ENCODE measurements around the gene TNFRSF4.

Gene TNFRSF4

GRCh38 chr1:1222575-1223225 lies 8.7 kb upstream of the TNFRSF4 start:
- no peak for TF ChIP-seq CTCF (IDR thresholded peaks at IDR 0.05)

DNA sequence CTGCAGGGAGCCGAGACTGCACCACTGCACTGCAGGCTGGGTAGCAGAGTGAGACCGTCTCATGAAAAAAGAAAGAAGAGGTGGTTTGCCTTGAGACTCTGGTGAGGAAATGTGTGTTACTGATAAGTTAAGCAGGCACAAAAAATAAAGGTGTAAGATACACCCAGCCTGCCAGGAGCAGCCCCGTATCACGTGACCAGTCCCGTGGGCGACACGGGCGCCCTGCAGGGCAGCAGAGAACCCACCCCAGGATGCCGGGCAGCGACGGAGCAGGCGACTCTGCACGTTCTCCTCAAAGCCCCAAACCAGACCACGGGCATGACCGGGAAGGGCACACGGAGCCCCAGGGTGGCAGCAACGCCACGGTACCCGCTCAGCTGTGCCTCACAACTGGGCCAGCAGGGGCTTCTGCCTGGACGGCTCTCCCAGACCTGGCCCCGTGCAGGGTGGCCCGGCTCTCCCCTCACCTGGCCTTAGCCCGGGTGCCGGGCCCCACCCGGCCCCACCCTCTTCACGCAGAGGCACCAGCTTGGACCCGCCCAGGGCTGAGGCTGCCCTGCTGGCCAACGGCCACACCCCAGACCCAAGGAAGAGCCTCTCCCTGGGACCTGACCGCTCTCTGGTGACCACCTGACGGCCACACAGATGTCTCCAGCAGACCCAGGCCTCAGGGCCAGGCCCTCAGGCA lies 8.1 kb upstream of the TNFRSF4 start:
- TF ChIP-seq CTCF (IDR thresholded peaks at IDR 0.05): no peak

DNA sequence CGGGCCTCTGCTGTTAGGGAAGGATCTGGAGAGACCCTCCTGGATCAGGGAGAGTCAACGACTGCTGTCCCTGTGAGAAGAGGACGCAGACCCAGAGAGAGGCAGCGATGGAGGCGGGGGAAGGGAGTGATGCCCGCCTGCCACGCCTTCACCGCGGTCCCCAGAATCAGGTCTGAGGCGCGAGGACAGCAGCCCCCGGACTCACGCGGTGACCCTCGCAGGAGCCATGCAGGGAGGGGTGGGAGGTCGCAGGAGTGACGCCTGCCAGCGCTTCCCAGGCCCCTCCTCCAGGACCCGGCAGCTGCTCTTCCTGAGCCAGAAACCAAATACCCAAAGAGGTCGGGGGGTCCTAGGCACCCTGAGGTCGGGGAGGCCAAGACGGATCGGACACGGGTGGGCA lies 6.2 kb upstream of the TNFRSF4 start:
- TF ChIP-seq CTCF (IDR thresholded peaks at IDR 0.05): no peak

- no peak for TF ChIP-seq CTCF (IDR thresholded peaks at IDR 0.05)
These were observed 5.4 kb upstream of the TNFRSF4 start for GRCh38 chr1:1219341-1219740.

DNA sequence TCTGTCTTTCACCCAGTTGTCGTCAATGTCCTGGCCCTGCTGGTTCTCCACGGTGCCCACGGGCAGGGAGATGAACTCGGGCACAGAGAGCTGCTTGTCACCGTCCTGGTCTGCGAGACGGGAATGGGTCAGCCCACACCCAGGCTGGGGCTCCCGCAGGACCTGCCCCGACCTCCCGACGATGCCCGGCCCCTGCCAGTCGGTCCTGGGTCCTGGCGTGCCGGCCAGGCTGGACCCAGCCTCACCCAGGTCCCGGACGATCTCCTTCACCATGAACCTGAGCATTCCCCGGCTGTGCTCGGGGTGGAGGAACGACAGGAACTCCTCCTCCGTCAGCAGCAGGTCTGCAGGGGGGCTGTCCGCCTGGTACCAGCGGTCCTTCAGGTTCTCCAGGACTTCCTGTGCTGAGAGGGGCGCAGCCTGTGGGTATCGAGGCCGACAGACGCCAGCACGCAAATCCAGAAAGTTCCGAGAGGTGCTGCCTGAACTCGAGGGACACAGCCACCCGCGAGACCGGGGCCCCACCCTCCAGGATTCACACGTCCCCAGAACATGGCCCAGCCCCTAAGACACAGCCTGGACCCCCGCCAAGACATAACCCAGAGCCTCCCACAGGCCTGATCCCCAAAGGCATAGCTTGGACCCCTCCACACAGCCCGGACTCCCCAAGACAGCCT lies 4.7 kb upstream of the TNFRSF4 start:
- TF ChIP-seq CTCF (IDR thresholded peaks at IDR 0.05): no peak

- TF ChIP-seq CTCF (IDR thresholded peaks at IDR 0.05): no peak
These were observed 3.9 kb upstream of the TNFRSF4 start for GRCh38 chr1:1217621-1218523.

Data from LNCAP (cell line).